GM23338 (cell line): ENCODE results near the gene SERPINI1. TPM values are rescaled to one million over a fixed set of nuclear protein-coding genes. Genes with fewer than 3 reads are reported as not detected.

Experiments used
- ATAC-seq: fragments of 200-7000 bp; cut with Tn5 transposase; 3 replicates; pipeline ENCODE4 v1.9.1; 2020
- DNase-seq: peaks from one replicate; pipeline ENCODE4 v3.0.0-alpha.2; 2015; ENCODE audit warnings: low spot score
- H2AFZ ChIP-seq: fragments of 200-600 bp; sonication (generic); 2 replicates; pipeline ENCODE4 v1.8.0; 2016; ENCODE audit warnings: antibody characterized with exemption, mild to moderate bottlenecking, moderate library complexity
- H3F3A ChIP-seq: fragments of 200-600 bp; sonication (generic); replicated peaks from 2 replicates; pipeline ENCODE4 v1.8.0; 2017; ENCODE audit warnings: antibody characterized with exemption, mixed run types, low read depth
- H3K27ac ChIP-seq: fragments of 200-600 bp; sonication (generic); 2 replicates; pipeline ENCODE4 v1.6.1; 2016; ENCODE audit warnings: low read depth
- H3K27me3 ChIP-seq: fragments of 200-600 bp; sonication (generic); 2 replicates; pipeline ENCODE4 v1.8.0; 2016; ENCODE audit warnings: mild to moderate bottlenecking, mixed run types, moderate library complexity; ENCODE audit not compliant: insufficient read depth
- H3K36me3 ChIP-seq: fragments of 200-600 bp; sonication (generic); 2 replicates; pipeline ENCODE4 v1.8.0; 2016; ENCODE audit warnings: mild to moderate bottlenecking; ENCODE audit not compliant: insufficient read depth
- H3K4me1 ChIP-seq: fragments of 200-600 bp; sonication (generic); 2 replicates; pipeline ENCODE4 v1.8.0; 2016; ENCODE audit warnings: mild to moderate bottlenecking, moderate library complexity; ENCODE audit not compliant: insufficient read depth
- H3K4me2 ChIP-seq: fragments of 200-600 bp; sonication (generic); 2 replicates; pipeline ENCODE4 v1.7.1; 2017; ENCODE audit warnings: mixed run types
- H3K4me3 ChIP-seq: fragments of 200-600 bp; sonication (generic); 2 replicates; pipeline ENCODE4 v1.6.1; 2016; ENCODE audit warnings: mixed run types
- H3K79me2 ChIP-seq: fragments of 200-600 bp; sonication (generic); replicated peaks from 2 replicates; pipeline ENCODE4 v1.8.0; 2017; ENCODE audit warnings: mild to moderate bottlenecking; ENCODE audit not compliant: insufficient read depth
- H3K9me2 ChIP-seq: fragments of 200-600 bp; sonication (generic); 2 replicates; pipeline ENCODE4 v1.8.0; 2017; ENCODE audit not compliant: insufficient read depth
- H4K20me1 ChIP-seq: fragments of 200-600 bp; sonication (generic); replicated peaks from 2 replicates; pipeline ENCODE4 v1.8.0; 2017; ENCODE audit warnings: mild to moderate bottlenecking; ENCODE audit not compliant: insufficient read depth
- H3K27ac Mint-ChIP-seq: 2 replicates; pipeline ENCODE4 v1.8.0; 2020; ENCODE audit warnings: inconsistent platforms, mild to moderate bottlenecking, moderate library complexity, mixed read lengths
- H3K27me3 Mint-ChIP-seq: 3 replicates; pipeline ENCODE4 v1.8.0; 2022; ENCODE audit warnings: low read depth, mild to moderate bottlenecking, moderate library complexity, mixed read lengths, inconsistent platforms; ENCODE audit not compliant: insufficient read depth, poor library complexity
- H3K36me3 Mint-ChIP-seq: 3 replicates; pipeline ENCODE4 v1.8.0; 2021; ENCODE audit warnings: low read depth, mild to moderate bottlenecking, inconsistent platforms, moderate library complexity, mixed read lengths
- H3K4me1 Mint-ChIP-seq: 3 replicates; pipeline ENCODE4 v1.8.0; 2020; ENCODE audit warnings: mild to moderate bottlenecking, inconsistent platforms, mixed read lengths
- H3K4me3 Mint-ChIP-seq: 3 replicates; pipeline ENCODE4 v1.8.0; 2021; ENCODE audit warnings: moderate library complexity, mild to moderate bottlenecking, inconsistent platforms, mixed read lengths
- H3K9me3 Mint-ChIP-seq: 3 replicates; pipeline ENCODE4 v1.8.0; 2020; ENCODE audit warnings: moderate library complexity, mild to moderate bottlenecking, inconsistent platforms, mixed read lengths
- CREB1 ChIP-seq: fragments of 250-450 bp; sonication (Bioruptor Pico); IDR thresholded peaks from 2 replicates; pipeline ENCODE4 v1.5.0; 2020; ENCODE audit warnings: low read depth, mild to moderate bottlenecking, moderate library complexity
- EZH2phosphoT487 ChIP-seq: fragments of 200-600 bp; sonication (generic); IDR thresholded peaks from one replicate; pipeline ENCODE4 v1.8.1; 2018; ENCODE audit warnings: antibody characterized with exemption; ENCODE audit not compliant: unreplicated experiment
- POLR2AphosphoS5 ChIP-seq: IDR thresholded peaks from 2 replicates; pipeline ENCODE4 v1.6.1; 2016; ENCODE audit warnings: antibody characterized with exemption, low read depth
- ZNF331 ChIP-seq: fragments of 250-450 bp; sonication (Bioruptor Pico); IDR thresholded peaks from 2 replicates; pipeline ENCODE4 v1.5.0; 2020; ENCODE audit warnings: low read depth, mild to moderate bottlenecking, moderate library complexity
- polyA plus RNA-seq: library from polyadenylated mRNA; unstranded; fragments of >200 nt; fragmentation: Nextera tagmentation; extraction: Ambion mirVana; gene quantifications from 2 replicates; pipeline ENCODE4 v1.2.1, GENCODE V29; 2016
- total RNA-seq: library from RNA; depleted of rRNA; stranded (reverse); fragments of >200 nt; shearing (Covaris generic); gene quantifications from 2 replicates; pipeline ENCODE4 v1.2.3, GENCODE V29; 2014
- TF ChIP-seq, protein P1 (sequence below), 2 experiments: fragments of 200-600 bp in 1 of 2; sonication (generic) in 1 of 2; conservative IDR thresholded peaks; 2 replicates each; pipeline versions ENCODE4 v1.5.1 to v1.6.1; 2016 to 2017; ENCODE audit warnings: antibody characterized with exemption in 2 of 2, low read depth in 2 of 2, mild to moderate bottlenecking in 2 of 2, moderate library complexity in 1 of 2
- TF ChIP-seq, protein P2 (sequence below): fragments of 250-450 bp; sonication (Bioruptor Pico); IDR thresholded peaks from 2 replicates; pipeline ENCODE4 v1.5.0; 2020; ENCODE audit warnings: mild to moderate bottlenecking, moderate library complexity
- TF ChIP-seq, protein P3 (sequence below): IDR thresholded peaks from 2 replicates; pipeline ENCODE4 v1.6.1; 2016; ENCODE audit warnings: antibody characterized with exemption

The SERPINI1 gene
- total and polyA plus RNA-seq, 2 experiments from 2014 or later: 9.2 to 26.6 TPM

DNA sequence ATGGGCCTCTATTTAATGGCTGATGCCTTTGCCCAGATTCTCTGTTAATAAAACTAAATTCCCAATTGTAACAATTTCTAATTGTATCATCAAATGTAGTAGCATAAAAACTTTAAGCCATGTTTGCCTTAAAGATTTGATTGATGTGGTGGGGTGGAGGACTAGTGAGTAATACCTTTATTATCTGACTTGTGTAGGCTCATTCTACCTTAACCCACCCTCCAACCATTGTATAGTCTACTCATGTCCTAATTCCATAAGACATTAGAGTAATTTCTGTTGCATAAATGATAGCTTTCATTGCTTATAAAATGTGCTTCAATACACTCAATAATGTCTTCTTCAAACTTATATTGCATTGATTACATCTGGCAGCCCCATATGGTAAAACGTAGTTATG lies 25.8 kb downstream of the SERPINI1 start:
- no peaks in the 10 kb centered on the region for H3F3A ChIP-seq
- H3K27me3 ChIP-seq: no peaks in the 10 kb centered on the region
- H3K27ac ChIP-seq: no peak overlapping the region
- no peak overlapping the region for H2AFZ ChIP-seq
- H3K9me2 ChIP-seq: no peaks in the 10 kb centered on the region
- Mint-ChIP-seq H3K9me3 (peaks cover 26% of the 10 kb centered on the region), H3K36me3 (peaks cover 26% of the 10 kb centered on the region), H3K27me3 (peaks cover 2% of the 10 kb centered on the region), H3K27ac (no peak overlapping the region), H3K4me1 (no peaks in the 10 kb centered on the region), H3K4me3 (no peak overlapping the region)
- DNase-seq (no peak), ATAC-seq (no peak)
- no peak overlapping the region for H3K4me3 ChIP-seq
- TF ChIP-seq CREB1 (CRISPR knock-in tag) (no peak), ZNF331 (CRISPR knock-in tag) (no peak), EZH2phosphoT487 (no peak), POLR2AphosphoS5 (no peak)
- TF ChIP-seq, protein P1, sequence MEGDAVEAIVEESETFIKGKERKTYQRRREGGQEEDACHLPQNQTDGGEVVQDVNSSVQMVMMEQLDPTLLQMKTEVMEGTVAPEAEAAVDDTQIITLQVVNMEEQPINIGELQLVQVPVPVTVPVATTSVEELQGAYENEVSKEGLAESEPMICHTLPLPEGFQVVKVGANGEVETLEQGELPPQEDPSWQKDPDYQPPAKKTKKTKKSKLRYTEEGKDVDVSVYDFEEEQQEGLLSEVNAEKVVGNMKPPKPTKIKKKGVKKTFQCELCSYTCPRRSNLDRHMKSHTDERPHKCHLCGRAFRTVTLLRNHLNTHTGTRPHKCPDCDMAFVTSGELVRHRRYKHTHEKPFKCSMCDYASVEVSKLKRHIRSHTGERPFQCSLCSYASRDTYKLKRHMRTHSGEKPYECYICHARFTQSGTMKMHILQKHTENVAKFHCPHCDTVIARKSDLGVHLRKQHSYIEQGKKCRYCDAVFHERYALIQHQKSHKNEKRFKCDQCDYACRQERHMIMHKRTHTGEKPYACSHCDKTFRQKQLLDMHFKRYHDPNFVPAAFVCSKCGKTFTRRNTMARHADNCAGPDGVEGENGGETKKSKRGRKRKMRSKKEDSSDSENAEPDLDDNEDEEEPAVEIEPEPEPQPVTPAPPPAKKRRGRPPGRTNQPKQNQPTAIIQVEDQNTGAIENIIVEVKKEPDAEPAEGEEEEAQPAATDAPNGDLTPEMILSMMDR (conservative IDR thresholded peaks at IDR 0.05; ENCODE audit: low read depth in 2 of 2): no peak
- TF ChIP-seq, protein P2, sequence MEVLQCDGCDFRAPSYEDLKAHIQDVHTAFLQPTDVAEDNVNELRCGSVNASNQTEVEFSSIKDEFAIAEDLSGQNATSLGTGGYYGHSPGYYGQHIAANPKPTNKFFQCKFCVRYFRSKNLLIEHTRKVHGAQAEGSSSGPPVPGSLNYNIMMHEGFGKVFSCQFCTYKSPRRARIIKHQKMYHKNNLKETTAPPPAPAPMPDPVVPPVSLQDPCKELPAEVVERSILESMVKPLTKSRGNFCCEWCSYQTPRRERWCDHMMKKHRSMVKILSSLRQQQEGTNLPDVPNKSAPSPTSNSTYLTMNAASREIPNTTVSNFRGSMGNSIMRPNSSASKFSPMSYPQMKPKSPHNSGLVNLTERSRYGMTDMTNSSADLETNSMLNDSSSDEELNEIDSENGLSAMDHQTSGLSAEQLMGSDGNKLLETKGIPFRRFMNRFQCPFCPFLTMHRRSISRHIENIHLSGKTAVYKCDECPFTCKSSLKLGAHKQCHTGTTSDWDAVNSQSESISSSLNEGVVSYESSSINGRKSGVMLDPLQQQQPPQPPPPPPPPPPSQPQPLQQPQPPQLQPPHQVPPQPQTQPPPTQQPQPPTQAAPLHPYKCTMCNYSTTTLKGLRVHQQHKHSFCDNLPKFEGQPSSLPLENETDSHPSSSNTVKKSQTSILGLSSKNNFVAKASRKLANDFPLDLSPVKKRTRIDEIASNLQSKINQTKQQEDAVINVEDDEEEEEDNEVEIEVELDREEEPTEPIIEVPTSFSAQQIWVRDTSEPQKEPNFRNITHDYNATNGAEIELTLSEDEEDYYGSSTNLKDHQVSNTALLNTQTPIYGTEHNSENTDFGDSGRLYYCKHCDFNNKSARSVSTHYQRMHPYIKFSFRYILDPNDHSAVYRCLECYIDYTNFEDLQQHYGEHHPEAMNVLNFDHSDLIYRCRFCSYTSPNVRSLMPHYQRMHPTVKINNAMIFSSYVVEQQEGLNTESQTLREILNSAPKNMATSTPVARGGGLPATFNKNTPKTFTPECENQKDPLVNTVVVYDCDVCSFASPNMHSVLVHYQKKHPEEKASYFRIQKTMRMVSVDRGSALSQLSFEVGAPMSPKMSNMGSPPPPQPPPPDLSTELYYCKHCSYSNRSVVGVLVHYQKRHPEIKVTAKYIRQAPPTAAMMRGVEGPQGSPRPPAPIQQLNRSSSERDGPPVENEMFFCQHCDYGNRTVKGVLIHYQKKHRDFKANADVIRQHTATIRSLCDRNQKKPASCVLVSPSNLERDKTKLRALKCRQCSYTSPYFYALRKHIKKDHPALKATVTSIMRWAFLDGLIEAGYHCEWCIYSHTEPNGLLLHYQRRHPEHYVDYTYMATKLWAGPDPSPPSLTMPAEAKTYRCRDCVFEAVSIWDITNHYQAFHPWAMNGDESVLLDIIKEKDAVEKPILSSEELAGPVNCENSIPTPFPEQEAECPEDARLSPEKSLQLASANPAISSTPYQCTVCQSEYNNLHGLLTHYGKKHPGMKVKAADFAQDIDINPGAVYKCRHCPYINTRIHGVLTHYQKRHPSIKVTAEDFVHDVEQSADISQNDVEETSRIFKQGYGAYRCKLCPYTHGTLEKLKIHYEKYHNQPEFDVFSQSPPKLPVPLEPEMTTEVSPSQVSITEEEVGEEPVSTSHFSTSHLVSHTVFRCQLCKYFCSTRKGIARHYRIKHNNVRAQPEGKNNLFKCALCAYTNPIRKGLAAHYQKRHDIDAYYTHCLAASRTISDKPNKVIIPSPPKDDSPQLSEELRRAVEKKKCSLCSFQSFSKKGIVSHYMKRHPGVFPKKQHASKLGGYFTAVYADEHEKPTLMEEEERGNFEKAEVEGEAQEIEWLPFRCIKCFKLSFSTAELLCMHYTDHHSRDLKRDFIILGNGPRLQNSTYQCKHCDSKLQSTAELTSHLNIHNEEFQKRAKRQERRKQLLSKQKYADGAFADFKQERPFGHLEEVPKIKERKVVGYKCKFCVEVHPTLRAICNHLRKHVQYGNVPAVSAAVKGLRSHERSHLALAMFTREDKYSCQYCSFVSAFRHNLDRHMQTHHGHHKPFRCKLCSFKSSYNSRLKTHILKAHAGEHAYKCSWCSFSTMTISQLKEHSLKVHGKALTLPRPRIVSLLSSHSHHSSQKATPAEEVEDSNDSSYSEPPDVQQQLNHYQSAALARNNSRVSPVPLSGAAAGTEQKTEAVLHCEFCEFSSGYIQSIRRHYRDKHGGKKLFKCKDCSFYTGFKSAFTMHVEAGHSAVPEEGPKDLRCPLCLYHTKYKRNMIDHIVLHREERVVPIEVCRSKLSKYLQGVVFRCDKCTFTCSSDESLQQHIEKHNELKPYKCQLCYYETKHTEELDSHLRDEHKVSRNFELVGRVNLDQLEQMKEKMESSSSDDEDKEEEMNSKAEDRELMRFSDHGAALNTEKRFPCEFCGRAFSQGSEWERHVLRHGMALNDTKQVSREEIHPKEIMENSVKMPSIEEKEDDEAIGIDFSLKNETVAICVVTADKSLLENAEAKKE: no peak
- TF ChIP-seq, protein P3, sequence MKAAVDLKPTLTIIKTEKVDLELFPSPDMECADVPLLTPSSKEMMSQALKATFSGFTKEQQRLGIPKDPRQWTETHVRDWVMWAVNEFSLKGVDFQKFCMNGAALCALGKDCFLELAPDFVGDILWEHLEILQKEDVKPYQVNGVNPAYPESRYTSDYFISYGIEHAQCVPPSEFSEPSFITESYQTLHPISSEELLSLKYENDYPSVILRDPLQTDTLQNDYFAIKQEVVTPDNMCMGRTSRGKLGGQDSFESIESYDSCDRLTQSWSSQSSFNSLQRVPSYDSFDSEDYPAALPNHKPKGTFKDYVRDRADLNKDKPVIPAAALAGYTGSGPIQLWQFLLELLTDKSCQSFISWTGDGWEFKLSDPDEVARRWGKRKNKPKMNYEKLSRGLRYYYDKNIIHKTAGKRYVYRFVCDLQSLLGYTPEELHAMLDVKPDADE: no peak
- H4K20me1 ChIP-seq: 0 out of 2 replicates have a peak, but pooled peaks cover 4% of the 10 kb centered on the region
- no peaks in the 10 kb centered on the region for H3K79me2 ChIP-seq
- H3K4me1 ChIP-seq: no peaks in the 10 kb centered on the region
- no peak overlapping the region for H3K4me2 ChIP-seq
- no peaks in the 10 kb centered on the region for H3K36me3 ChIP-seq
